HG02981 (cell line): ENCODE measurements around the gene C9orf153.

Source experiments
- ATAC-seq: cut with Tn5 transposase; IDR thresholded peaks from one replicate; pipeline ENCODE4 v1.9.1; 2021; ENCODE audit warnings: mild to moderate bottlenecking, moderate library complexity; ENCODE audit not compliant: unreplicated experiment

The C9orf153 gene

DNA sequence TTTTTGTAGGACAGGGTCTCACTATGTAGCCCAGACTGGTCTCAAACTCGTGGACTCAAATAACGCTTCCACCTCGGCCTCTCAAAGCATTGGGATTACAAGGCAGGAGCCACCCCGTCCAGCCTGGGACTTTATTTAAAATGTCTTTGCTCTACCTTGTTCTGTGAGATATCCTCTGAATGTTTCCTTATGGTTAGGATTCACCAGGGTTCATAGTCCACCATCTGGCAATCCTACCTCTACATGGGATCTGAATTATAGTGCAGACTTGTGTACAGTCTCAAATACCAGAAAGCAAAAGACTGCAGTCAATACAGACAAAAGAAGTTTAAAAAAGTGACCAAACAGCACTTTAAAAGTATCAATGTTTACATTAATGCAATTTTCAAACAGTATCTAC, 12.8 kb upstream of the C9orf153 start:
- ATAC-seq = no peak

DNA sequence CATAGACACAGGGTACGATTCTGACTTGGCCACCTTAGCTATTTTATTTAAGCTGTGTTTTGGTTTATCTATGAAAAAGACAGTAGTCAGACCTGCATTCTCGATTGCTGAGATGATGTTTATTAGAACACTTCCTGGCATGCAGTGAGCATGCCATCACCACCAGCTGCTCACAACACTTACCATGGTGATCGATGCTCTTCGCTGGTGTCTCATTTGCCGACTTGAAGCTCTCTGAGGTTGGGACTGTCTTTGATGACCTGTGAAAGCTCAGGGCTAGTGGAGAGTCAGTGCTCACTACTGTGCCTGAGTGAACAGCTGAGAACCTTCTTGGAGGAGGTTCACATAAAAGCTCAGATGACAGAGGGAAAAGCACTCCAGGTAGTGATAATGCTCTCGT, 4.4 kb upstream of the C9orf153 start:
- ATAC-seq = no peak

DNA sequence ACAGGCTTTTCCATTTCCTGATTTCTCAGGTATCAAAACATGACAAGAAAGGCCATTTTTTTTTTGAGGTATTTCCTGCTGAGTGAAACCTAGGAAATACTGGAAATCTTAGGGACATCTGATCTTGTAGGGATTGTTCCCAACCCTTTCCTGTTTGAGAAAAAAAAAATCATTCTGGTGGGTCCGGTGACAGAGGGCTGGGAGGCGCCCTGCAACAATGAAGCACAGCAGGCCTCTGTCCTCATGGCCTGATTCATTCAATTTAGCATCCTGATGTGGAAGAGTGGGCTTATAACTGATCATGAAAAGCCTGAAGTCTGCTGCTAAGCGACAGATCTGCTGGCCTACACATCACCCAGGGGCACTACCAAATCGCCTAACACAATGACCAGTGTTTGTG, 3.0 kb upstream of the C9orf153 start:
- ATAC-seq = no peak

DNA sequence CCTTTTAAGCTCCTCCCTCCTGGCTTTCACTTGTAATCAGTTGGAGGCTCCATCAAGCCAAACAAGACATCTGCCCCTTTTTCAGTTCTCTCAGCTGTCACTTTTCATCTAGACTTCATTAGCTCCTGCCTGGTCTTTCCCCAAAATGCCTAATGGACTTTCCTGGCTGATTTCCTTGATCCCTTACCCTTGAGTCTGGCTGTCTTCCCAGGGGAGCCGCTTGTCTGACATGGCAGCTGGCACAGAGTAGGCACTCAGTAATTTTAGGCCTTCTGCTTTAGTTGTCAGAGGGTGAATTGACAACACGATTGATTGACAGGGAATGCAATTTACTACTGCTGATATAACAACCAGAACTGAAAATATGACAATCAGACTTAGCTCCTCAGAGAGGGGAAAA, 2.1 kb downstream of the C9orf153 start:
- no peak for ATAC-seq

DNA sequence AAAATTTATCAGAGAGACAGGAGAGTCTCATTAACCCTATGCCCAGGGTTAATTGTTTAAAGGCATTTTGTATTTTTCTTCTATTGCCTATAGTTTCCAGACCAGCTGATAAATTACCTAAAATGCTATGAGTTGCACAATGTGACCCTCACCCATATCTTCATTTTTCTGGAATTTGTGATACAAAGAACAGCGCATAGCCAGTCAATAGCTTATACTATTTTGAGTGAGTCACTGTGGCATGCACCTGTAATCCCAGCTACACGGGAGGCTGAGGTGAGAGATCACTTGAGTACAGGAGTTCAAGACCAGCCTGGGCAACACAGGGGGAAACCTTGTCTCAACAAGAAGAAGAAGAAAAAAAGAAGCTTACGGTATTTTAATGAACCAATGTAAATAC, 2.8 kb downstream of the C9orf153 start:
- no peak for ATAC-seq

DNA sequence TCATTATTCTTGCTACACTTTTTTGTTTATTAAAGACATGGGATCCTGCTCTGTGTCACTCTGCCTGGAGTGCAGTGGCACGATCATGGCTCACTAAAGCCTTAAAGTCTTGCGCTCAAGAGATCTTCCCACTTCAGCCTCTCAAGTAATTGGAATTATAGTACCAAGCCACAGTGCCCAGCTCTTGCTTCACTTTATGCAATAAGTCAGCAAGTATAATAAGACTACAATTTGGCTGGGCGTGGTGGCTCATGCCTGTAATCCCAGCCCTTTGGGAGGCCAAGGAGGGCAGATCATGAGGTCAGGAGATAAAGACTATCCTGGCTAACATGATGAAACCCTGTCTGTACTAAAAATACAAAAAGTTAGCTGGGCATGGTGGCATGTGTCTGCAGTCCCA, 5.9 kb downstream of the C9orf153 start:
- no peak for ATAC-seq

DNA sequence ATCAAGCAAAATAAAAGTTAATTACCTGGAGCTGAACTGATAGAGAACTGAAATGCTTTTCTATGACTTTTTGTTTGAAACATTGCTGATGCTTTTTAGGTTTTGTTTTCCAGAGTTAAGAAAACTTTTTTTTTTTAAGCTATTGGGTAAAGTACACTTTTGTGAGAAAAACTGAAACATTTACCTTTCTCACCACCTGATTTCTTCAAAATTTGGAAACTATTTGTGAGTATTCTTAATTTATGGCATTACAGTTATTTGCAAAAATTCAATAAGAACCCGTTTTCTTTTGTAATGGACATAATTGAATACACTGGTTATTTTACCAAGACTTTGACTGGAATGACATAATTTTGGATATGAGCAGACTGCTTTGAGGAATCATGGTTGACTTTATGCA, 6.6 kb downstream of the C9orf153 start:
- ATAC-seq = no peak

DNA sequence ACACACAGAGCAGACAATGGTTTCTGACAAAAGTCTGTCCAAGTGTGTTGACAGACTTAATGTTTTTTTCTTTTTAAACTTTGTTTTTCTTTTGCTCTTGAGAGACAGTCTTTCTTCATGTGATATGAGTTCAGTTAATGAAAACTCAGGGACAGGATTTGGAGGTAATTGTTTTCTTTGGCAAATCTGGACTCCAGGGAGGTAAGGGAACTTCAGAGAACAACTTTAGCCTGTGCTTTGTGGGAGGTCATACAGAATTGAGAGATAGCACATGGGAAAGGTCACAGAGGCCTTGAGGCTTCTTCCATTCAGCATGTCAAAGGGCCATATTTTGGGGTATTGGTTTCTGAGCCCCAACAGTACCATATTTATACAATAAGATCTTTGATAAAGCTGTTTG, 9.3 kb downstream of the C9orf153 start:
- no peak for ATAC-seq

DNA sequence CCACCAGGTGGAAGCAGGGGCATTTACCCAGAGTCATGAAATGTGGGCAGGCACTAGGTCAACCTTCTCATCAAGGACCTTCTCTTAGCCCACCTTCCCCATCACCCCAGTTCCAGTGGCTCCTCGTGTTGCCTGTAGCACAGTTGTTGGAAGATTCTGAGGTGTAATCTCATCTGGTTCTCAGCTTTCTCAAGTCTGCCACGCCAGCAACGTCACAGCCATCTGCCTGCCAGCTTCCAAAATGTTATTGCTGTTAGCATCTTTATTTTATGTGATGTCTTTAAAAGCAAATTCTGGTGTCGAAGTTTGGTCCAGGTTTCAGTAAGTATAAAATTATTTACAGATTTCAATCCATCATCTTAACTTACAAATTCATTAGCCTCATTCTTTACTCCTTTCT, 10.7 kb downstream of the C9orf153 start:
- no peak for ATAC-seq

DNA sequence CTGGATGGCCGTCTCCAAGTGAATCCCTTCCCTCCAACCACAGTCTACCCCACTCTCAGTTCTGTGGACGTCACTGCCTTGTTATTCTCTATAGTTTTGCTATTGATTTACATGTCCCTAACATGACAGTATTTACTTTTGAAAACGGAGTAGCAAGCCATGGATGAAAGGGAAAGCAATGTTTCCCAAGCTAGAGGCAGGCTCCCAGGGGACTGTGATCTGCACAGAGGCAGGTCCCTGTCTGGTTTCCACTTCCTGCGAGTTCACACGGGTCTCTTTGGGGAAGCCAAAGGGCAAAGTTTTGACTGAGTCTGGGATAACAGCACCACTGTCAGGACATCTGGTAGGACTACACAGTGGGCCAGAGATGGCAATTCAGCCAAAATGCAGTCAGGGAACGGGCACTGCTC, 12.7 kb downstream of the C9orf153 start:
- ATAC-seq = peak; percentile 90

DNA sequence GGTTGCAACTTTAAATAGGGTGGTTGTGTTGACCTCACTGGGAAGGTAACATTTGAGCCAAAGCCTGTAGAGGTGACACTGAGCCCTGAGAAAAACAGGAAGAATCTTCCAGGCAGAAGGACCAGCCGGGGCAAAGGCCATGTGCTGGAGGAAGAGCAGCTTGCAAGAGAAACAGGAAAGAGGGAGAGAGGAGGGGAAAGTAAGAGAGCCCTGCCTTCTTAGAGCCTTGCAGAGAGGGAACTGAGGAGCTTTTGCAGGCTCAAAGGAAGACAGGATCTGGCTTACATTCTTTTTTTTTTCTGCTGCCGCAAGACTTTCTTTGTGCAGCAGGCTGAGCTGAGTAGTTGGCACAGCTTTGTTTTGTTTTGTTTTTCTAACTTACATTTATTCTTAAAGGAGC, 17.4 kb downstream of the C9orf153 start:
- no peak for ATAC-seq

DNA sequence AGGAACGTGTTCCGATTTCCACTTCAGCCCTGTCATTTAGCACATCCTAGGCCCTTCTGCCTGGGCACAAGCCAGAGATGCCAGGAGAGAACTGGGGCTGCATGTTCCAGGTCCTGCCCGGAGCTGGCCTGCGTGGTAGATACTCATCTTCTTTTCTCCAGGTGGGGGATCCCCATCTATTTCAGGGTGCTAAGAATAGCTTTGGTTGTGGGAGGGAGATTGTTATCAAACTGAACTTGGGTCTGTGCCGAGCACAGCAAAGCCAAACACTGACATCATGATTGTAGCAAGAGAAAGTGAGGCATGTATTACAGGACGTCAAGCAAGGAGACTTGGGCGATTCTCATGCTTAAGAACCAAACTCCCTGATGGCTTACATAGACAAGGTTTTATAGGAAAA, 18.2 kb downstream of the C9orf153 start:
- ATAC-seq = no peak

DNA sequence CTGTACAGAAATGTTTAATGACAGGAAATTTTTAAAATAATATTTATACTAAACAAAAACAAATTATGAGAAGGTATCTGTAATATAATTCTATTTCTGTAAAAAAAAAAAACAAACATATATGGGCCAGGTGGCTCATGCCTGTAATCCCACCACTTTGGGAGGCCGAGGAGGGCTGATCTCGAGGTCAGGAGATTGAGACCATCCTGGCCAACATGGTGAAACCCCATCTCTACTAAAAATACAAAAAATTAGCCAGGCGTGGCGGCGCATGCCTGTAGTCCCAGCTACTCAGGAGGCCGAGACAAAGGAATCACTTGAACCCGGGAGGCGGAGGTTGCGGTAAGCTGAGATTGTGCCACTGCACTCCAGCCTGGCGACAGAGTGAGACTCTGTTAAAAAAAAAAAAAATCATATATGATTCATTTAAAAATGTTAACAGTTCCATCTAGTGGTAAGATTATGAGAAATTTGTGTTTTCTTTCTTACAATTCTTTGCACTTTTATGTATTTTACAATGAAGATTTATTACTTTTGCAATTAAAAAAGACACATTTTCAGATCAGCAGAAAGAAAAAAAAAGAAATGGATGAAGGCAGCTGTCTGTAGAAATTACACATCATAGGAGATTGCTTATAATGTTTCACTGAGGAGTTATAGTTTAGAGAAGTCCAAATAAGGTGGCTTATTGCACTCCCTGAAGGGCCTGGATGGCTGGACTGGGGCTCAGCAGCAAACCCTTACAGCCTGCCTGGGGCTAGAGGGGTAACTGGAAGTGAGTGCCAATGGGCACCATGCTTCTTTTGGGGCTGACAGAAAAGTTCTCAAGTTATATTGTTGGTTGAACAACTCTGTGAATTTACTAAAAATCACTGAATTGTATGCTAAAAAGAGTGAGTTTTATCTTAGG, 20.3 kb downstream of the C9orf153 start:
- no peak for ATAC-seq

DNA sequence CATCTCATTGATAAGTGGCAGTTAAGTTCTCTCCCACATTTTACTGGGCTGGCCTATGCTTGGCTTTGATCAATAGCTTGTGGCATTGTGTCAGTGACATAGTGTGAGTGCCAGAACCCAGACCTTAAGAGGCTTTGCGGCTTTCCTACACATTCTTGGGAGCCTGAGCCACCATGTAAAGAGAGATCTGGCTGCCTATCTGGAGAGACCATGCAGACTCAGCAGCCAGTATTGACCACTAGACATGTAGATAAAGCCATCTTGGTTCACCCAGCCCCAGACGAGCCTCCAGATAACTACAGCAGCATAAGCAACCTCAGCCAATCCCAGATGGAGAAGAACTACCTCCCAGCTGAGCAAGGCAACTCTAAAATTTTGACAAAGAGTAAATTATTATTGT, 28.6 kb downstream of the C9orf153 start:
- ATAC-seq = no peak

DNA sequence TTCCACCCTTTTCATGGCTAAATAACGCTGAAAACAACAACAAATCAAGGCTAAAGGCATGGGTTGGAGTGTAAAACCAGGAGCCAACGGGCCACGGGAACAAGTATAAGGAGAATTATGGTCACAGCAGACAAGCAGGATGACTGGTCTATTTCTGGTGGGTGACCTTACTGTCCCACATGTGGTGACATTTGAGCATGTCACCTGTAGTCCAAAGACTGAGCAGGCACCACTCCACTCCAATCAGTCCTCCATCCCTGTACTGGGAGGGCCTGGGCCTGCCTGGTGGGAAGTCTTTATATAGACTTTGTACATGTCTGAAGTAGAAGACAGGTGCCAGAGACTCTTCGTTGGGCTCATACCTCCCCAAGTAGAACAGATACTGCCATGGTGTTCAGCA, 36.8 kb downstream of the C9orf153 start:
- no peak for ATAC-seq

DNA sequence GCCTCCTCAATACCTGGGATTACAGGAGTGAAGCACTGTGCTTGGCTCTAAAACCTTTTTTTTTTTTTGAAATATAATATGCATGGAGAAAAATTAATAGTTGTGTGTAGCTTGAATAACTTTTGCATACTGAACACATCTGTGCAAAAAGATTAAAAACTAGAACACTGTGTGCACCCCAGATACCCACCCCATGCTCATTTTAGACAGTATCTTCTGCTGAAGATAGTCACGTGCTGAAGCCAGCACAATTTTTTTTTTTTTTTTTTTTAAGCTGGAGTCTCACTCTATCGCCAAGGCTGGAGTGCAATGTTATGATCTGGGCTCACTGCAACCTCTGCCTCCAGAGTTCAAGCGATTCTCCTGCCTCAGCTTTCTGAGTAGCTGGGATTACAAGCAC, 39.9 kb downstream of the C9orf153 start:
- no peak for ATAC-seq

DNA sequence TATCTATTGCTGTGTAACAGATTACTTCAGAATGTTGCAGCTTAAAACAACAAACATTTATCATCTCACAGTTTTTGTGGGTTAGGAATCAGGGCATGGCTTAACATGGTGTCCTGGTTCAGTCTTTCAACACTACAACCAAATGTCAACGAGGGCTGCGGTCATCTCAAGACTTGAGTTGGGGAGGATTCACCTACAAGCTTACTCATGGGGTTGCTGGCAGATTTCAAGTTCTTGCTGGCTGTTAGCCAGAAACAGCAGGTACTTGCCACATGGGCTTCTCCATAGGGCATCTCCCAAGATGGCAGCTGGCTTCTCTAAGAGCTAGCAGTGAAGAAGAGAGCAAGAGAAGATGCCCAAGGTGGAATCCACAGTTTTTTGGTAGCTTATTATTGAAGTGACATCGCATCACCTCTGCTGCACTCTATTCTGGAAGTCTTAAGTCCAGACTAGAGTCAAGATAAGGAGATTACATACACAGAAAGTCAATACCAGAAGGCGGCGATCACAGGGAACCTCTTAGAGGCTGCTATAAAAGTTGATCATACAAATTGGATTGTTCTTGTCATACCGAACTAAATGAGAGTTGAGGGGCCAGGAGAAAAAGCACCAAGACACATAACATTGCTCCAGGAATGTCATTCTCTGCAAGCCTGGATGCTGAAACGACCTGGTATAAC, 42.2 kb downstream of the C9orf153 start:
- ATAC-seq = no peak

DNA sequence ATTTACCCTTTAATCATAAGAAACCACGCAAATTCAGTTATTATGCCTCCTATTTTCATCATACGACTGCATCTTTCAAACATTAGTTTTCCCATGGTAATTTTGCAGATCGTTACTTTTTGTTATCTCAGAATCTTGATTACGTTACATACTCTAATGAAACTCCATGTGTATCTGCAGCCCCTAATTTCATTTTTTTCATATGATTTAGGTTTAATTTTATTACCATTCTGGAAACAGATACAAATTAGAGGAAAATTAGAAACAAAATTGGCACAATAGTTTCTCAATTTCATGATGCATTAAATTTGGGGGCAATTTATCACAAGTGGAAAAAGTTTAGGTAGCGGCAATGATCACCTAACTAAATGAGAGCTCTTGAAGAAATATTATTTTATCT, 52.3 kb downstream of the C9orf153 start:
- ATAC-seq = no peak

DNA sequence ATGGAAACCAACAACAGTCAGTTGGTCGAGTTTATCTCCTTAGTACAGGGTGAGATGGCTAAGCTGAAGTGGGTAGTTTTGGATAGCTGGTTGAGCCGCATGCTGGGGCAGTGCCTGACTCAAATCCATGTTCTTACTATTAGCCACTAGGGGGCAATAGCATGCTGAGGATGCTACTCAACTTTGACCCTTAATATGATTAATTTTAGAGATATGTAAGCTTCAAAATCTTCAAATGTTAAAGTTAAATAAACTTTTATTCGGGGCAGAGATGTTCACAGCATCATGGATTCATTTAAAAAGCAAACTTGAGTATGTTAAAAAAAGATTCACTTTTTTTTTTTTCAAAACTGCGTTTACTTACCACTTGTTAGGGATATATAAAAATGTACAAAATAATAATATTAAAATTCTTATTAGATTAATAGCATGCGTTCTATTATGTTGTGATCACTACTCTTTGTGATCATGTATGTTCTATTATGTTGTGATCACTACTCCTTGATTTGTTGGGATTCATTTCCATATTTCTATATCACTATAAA, 57.0 kb downstream of the C9orf153 start:
- ATAC-seq = peak; percentile 75

DNA sequence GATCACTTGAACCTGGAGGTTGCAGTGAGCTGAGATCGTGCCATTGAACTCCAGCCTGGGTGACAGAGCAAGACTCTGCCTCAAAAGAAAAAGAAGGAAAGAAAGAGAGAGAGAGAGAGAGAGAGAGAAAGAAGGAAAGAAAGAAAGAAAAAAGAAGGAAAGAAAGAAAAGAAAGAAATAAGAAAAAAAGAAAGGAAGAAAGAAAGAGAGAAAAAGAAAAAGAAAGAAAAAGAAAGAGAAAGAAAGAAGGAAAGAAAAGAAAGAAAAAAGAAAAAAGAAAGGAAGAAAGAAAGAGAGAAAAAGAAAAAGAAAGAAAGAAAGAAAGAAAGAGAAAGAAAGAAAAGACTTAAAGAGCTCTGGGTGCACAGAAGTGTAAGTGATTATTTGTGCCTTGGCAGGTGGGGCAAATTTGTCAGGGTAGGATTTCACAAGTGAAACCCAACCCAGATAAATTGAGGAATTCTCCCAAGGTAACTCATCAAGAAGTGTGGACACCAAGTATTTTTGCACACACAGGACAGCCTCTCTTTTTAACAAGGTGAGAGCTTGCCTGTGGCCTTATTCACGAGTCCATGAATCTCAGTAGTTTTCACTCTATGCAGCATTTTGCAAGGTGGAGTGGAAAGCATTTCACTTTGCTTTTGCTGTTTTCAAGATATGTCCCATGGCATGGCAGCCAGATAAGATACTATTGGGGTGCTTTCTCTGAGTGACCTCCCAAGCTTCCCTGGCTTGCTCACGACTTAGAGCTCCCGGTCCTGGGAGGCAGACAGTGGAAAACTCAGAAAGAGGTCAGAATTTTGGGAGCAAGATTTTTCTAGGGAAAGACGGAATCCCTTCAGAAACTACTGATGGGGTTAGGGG, 57.8 kb downstream of the C9orf153 start:
- no peak for ATAC-seq

DNA sequence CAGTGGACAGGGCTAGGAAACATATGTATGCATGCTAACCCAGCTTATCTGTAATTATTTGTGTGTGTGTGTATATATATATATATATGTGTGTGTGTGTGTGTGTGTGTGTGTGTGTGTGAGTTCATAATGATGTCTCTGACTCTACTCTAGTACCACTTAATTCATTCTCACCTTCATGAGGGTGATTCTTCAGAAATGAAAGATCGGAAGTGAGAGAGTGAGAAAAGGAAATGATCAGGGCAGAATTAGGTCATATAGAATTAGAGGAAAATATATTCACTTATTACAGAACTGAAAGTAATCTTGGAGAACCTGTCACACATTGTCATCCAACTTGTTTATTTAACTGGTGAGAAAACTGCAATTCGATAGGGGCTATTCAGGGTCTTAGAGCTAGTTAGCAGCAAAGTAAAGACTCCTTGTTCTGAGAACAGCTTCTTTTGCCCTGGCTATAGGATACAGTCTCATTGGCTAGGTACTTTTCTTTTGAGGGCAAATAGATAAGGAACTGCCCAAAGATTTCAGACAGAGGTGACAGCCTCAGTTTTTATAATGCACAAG, 58.8 kb downstream of the C9orf153 start:
- ATAC-seq = no peak
